OCI-LY1 (cell line): ENCODE measurements around the gene GPR171.

Source experiments
- EZH2 ChIP-seq: fragments of 200-600 bp; sonication (generic), shearing (Covaris generic); IDR thresholded peaks from 2 replicates; pipeline ENCODE4 v1.8.0; 2017; ENCODE audit warnings: borderline replicate concordance, mixed run types, mild to moderate bottlenecking, antibody characterized with exemption, low read length, moderate library complexity, mixed read lengths
- TF ChIP-seq, protein P1 (sequence below): fragments of 200-600 bp; sonication (generic), shearing (Covaris generic); IDR thresholded peaks from 2 replicates; pipeline ENCODE4 v1.5.1; 2017; ENCODE audit warnings: mild to moderate bottlenecking, antibody characterized with exemption, low read length, moderate library complexity, mixed read lengths

- TF ChIP-seq, protein P1, sequence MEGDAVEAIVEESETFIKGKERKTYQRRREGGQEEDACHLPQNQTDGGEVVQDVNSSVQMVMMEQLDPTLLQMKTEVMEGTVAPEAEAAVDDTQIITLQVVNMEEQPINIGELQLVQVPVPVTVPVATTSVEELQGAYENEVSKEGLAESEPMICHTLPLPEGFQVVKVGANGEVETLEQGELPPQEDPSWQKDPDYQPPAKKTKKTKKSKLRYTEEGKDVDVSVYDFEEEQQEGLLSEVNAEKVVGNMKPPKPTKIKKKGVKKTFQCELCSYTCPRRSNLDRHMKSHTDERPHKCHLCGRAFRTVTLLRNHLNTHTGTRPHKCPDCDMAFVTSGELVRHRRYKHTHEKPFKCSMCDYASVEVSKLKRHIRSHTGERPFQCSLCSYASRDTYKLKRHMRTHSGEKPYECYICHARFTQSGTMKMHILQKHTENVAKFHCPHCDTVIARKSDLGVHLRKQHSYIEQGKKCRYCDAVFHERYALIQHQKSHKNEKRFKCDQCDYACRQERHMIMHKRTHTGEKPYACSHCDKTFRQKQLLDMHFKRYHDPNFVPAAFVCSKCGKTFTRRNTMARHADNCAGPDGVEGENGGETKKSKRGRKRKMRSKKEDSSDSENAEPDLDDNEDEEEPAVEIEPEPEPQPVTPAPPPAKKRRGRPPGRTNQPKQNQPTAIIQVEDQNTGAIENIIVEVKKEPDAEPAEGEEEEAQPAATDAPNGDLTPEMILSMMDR: no peak
- TF ChIP-seq EZH2: no peak
Measured at GRCh38 chr3:151213151-151213550, 10.1 kb upstream of the GPR171 start.
